Hepatocyte (in vitro differentiated cells): ENCODE data around the gene ANKRD34B.

Experiments used
- CTCF ChIP-seq: fragments of 200-600 bp; sonication (generic); IDR thresholded peaks from 2 replicates; pipeline ENCODE4 v1.5.1; 2016; ENCODE audit warnings: antibody characterized with exemption, mild to moderate bottlenecking; ENCODE audit not compliant: poor library complexity
- EZH2 ChIP-seq: fragments of 200-600 bp; sonication (generic); IDR thresholded peaks from 2 replicates; pipeline ENCODE4 v1.6.1; 2016; ENCODE audit warnings: antibody characterized with exemption, mild to moderate bottlenecking, borderline replicate concordance
- EZH2phosphoT487 ChIP-seq: fragments of 200-600 bp; sonication (generic); IDR thresholded peaks from one replicate; pipeline ENCODE4 v1.6.1; 2018; ENCODE audit warnings: antibody characterized with exemption, mild to moderate bottlenecking, low read depth, moderate library complexity; ENCODE audit not compliant: unreplicated experiment, severe bottlenecking

DNA sequence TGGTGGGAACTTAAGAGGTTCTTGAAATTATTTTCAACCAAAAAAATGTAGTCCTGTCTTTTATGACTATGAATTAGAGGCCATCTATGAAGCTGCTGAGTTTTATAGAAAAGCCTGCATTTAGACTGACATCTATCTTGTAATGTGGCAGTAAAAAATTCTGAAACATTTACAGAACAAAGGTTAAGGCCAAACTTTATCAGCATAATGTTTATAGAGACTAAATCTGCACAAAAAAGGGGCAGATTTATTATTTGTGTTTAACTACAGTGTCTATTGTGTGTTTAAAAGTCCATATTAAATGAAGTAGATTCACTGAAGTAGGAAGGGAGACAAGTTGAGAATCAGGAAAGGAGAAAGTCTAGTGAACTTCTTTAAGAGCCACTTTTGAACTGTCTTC lies 37.3 kb upstream of the ANKRD34B start:
- TF ChIP-seq CTCF (no peak), EZH2 (no peak), EZH2phosphoT487 (no peak)
